Progenitor cell of endocrine pancreas (in vitro differentiated cells): ENCODE results near the gene ZFP82. TPM values are rescaled to one million over a fixed set of nuclear protein-coding genes. Genes with fewer than 3 reads are reported as not detected.

Experiments
- DNase-seq: peaks from one replicate; pipeline ENCODE4 v3.0.0; 2021; ENCODE audit warnings: low spot score; ENCODE audit not compliant: unreplicated experiment
- H3K27ac Mint-ChIP-seq: 2 replicates; pipeline ENCODE4 v1.8.0; 2021; ENCODE audit warnings: mild to moderate bottlenecking, moderate library complexity, mixed read lengths
- H3K27me3 Mint-ChIP-seq: 2 replicates; pipeline ENCODE4 v1.8.0; 2021; ENCODE audit warnings: mixed read lengths
- H3K36me3 Mint-ChIP-seq: 2 replicates; pipeline ENCODE4 v1.8.0; 2022; ENCODE audit warnings: mixed read lengths; ENCODE audit not compliant: insufficient read depth
- H3K4me1 Mint-ChIP-seq: 2 replicates; pipeline ENCODE4 v1.8.0; 2021; ENCODE audit warnings: low read depth, mixed read lengths
- H3K4me3 Mint-ChIP-seq: 2 replicates; pipeline ENCODE4 v1.8.0; 2021; ENCODE audit warnings: low read depth, mild to moderate bottlenecking, moderate library complexity, mixed read lengths
- H3K9me3 Mint-ChIP-seq: 2 replicates; pipeline ENCODE4 v1.8.0; 2021; ENCODE audit warnings: low read depth, mixed read lengths
- total RNA-seq: library from RNA; stranded (reverse); gene quantifications from 2 replicates; pipeline ENCODE4 v1.2.1, GENCODE V29; 2021
- TF ChIP-seq, protein P1 (sequence below): fragments of 200-600 bp; sonication (generic); IDR thresholded peaks from one replicate; pipeline ENCODE4 v1.5.0; 2021; ENCODE audit warnings: antibody characterized with exemption, mild to moderate bottlenecking; ENCODE audit not compliant: unreplicated experiment

Gene ZFP82
- total RNA-seq, 1 donor from 2014 or later: 15.4 TPM

DNA sequence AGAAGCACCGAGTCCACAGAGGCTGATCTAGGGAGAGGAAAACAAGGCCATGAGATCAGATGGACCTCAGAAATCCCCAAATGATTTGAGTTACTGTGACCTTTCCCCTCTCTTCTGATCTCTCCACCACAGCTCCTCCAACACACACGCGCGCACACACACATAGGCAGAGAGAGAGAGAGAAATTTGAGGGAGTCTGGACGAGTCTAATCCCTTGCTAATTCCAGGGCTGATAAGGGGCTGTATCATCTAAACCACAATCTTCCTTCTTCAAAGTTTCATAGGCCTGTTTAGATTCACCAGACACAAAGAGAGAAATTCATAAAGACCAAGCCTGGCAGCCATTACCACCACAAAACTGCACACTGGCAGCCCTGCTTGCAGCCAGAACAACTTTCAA is 8.6 kb downstream of the ZFP82 start:
- Mint-ChIP-seq H3K9me3 (no peaks in the 10 kb centered on the region), H3K36me3 (peaks cover 34% of the 10 kb centered on the region), H3K4me1 (no peaks in the 10 kb centered on the region), H3K27ac (peak overlapping the region; percentile 33), H3K4me3 (no peak overlapping the region), H3K27me3 (no peaks in the 10 kb centered on the region)
- DNase-seq: no peak
- TF ChIP-seq, protein P1, sequence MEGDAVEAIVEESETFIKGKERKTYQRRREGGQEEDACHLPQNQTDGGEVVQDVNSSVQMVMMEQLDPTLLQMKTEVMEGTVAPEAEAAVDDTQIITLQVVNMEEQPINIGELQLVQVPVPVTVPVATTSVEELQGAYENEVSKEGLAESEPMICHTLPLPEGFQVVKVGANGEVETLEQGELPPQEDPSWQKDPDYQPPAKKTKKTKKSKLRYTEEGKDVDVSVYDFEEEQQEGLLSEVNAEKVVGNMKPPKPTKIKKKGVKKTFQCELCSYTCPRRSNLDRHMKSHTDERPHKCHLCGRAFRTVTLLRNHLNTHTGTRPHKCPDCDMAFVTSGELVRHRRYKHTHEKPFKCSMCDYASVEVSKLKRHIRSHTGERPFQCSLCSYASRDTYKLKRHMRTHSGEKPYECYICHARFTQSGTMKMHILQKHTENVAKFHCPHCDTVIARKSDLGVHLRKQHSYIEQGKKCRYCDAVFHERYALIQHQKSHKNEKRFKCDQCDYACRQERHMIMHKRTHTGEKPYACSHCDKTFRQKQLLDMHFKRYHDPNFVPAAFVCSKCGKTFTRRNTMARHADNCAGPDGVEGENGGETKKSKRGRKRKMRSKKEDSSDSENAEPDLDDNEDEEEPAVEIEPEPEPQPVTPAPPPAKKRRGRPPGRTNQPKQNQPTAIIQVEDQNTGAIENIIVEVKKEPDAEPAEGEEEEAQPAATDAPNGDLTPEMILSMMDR: no peak

DNA sequence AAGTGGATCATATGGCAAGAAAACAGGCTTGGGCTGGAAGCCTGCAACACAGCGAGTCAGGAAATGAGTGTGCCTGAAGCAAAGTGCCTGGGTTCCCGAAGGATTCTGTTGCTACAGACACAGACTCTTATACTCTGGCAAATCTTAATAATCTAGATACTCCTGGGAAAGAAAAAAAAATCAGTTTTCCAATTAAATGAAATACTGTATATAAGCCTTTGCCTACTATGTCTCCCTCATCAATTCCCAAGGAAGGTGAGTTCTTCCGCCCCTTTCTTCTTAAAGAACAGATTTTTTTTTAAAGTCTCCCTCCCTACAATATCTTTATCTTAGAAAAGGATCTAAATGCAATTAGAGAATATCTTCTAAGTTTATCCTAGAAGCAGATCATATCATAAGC is 10.3 kb downstream of the ZFP82 start:
- Mint-ChIP-seq H3K27ac (no peak overlapping the region), H3K9me3 (no peaks in the 10 kb centered on the region), H3K27me3 (no peaks in the 10 kb centered on the region), H3K4me1 (no peaks in the 10 kb centered on the region), H3K4me3 (no peak overlapping the region), H3K36me3 (peaks cover 40% of the 10 kb centered on the region)
- no peak for DNase-seq
- TF ChIP-seq, protein P1: no peak

DNA sequence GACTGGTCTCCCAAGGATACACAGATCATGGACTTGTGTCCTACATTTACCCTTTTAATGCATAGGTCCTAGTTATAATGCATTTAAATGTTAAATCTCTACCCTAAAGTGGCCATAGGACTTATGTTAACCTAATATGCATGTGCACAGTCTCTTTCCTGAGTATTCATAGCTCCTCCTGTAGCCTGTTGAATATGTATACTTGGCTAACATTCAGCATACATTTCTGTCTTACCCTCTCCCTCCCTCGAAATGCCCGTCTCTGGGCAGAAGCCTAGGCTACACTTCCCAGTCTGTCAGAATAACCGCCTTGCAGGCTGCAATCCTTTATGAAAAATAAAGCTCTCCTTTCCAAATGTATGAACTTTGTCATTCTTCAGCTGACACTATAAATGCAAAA is 13.9 kb downstream of the ZFP82 start:
- no peak overlapping the region for H3K27ac Mint-ChIP-seq
- H3K27me3 Mint-ChIP-seq: no peaks in the 10 kb centered on the region
- H3K9me3 Mint-ChIP-seq: peaks cover 4% of the 10 kb centered on the region
- no peaks in the 10 kb centered on the region for H3K4me1 Mint-ChIP-seq
- TF ChIP-seq, protein P1: no peak
- no peak overlapping the region for H3K4me3 Mint-ChIP-seq
- no peak for DNase-seq
- H3K36me3 Mint-ChIP-seq: peaks cover 51% of the 10 kb centered on the region

DNA sequence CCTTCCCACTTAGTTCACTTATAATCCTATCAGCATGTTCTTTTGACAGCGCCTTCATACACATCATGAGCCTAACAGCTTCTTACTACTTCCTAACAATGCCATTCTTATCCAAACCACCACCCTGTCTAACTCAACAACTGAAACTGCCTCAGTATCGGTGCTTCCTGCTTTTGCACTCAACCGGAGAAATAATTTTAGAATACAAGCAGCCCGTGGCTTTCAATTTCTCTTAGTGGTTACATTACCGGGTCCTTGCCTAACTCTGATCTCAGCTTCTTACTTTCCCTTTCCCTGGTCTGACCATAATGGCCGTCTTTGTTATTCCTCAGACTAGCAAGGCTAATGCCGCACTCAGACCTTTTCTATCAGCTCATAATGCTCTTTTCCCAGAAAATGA is 17.0 kb downstream of the ZFP82 start:
- TF ChIP-seq, protein P1: no peak
- Mint-ChIP-seq H3K4me3 (no peak overlapping the region), H3K4me1 (no peaks in the 10 kb centered on the region), H3K9me3 (peaks cover 8% of the 10 kb centered on the region), H3K27me3 (no peaks in the 10 kb centered on the region), H3K36me3 (peaks cover 60% of the 10 kb centered on the region), H3K27ac (no peak overlapping the region)
- no peak for DNase-seq

DNA sequence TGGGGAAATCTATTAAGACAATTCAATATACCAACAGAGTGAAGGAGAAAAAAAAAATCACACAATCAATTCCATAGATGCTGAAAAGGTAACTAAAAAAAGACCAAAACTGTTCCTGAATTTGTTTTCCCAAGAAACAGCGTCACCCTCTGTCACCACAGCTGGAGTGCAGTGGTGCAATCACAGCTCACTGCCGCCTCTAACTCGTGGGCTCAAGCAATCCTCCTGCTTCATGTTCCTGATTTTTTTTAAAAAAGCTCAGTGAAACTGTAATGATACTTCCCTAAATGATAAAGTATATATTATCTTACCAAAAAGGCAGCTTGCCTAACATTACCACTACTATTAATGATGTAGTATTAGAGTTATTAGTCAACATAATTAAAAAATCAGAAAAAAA is 19.9 kb downstream of the ZFP82 start:
- Mint-ChIP-seq H3K4me1 (no peaks in the 10 kb centered on the region), H3K36me3 (peaks cover 66% of the 10 kb centered on the region), H3K27me3 (no peaks in the 10 kb centered on the region), H3K4me3 (no peak overlapping the region), H3K27ac (no peak overlapping the region), H3K9me3 (peaks cover 28% of the 10 kb centered on the region)
- TF ChIP-seq, protein P1: no peak
- no peak for DNase-seq
